Measurements from ENCODE around the gene HMCN2. TPM values are rescaled to one million over a fixed set of nuclear protein-coding genes. Genes with fewer than 3 reads are reported as not detected.

Gene HMCN2
- total RNA-seq, 2 donors from 2014 or later: 2.9 to 5.5 TPM

DNA sequence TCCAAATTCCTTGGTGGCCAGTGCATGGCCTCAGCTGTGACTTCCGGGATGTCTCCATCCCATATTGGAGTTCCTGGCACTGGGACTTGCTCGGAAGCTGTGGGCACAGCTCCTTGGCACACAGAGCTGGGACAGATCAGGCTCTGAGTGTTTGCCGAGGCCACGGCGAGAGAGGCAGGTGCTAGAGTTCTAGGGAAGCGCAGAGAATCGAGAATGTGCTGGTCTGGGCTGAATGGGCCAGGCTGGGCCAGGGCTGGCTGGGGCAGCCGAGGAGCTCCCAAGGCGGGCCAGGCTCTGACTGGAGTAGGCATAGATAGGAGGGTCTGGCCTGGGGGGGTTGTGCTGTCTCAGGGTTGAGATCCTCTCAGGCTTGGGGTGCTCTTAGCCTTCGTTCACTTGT is 45.4 kb downstream of the HMCN2 start:
- intact Hi-C loops (cut with DNase I): no loop called here
- TF ChIP-seq POLR2AphosphoS5 (IDR thresholded peaks at IDR 0.05) (no peak), POLR2A (IDR thresholded peaks at IDR 0.05) (no peak)
- TF ChIP-seq, protein P1, sequence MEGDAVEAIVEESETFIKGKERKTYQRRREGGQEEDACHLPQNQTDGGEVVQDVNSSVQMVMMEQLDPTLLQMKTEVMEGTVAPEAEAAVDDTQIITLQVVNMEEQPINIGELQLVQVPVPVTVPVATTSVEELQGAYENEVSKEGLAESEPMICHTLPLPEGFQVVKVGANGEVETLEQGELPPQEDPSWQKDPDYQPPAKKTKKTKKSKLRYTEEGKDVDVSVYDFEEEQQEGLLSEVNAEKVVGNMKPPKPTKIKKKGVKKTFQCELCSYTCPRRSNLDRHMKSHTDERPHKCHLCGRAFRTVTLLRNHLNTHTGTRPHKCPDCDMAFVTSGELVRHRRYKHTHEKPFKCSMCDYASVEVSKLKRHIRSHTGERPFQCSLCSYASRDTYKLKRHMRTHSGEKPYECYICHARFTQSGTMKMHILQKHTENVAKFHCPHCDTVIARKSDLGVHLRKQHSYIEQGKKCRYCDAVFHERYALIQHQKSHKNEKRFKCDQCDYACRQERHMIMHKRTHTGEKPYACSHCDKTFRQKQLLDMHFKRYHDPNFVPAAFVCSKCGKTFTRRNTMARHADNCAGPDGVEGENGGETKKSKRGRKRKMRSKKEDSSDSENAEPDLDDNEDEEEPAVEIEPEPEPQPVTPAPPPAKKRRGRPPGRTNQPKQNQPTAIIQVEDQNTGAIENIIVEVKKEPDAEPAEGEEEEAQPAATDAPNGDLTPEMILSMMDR (IDR thresholded peaks at IDR 0.05): no peak
- Histone ChIP-seq H3K9me3 (no peaks in the 10 kb centered on the region), H3K4me3 (no peak overlapping the region), H3K27ac (no peak overlapping the region), H3K36me3 (no peaks in the 10 kb centered on the region), H3K4me1 (replicated peaks) (no peaks in the 10 kb centered on the region), H3K27me3 (replicated peaks; ENCODE audit: insufficient read depth) (no peaks in the 10 kb centered on the region)
- 89% methylated on average over 10 of the region's 10 CpGs for WGBS
- no peak for DNase-seq (ENCODE audit: low spot score)

DNA sequence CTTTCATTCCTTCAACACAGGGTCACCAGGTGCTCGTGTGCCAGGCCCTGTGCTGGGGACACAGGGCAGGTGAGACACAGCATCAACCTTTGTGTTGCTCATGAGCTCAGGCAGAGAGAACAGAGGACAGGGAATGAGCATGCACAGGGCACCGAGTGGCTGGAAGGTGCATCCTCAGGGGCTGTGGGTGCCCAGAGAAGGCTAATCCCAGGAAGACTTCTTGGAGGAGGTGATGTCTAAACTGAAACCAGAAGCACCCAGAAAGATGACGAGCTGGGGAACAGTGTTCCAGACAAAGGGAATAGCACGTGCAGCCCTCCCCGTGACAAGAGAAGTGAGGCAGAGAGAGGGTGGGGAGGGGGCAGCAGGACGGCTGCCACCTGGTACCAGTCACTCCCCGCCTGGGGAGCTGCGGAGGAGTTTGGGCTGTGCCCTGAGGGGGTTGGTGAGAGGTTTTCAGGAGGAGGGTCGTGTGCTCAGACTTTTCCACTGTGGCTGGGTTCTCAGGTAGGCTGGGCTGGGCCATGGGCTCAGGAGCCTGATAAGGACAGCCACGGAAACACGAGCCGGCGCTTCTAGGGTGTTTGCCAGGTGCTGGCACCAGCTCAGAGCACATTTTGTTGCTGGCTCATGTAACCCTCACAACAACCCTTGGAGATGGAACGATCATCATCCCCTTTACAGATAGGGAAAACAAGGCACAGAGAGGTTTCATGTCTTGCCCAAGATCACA is 46.0 kb downstream of the HMCN2 start:
- Histone ChIP-seq H3K9me3 (no peaks in the 10 kb centered on the region), H3K4me3 (no peak overlapping the region), H3K36me3 (no peaks in the 10 kb centered on the region), H3K4me1 (replicated peaks) (no peaks in the 10 kb centered on the region), H3K27ac (no peak overlapping the region), H3K27me3 (replicated peaks; ENCODE audit: insufficient read depth) (no peaks in the 10 kb centered on the region)
- TF ChIP-seq, protein P1 (IDR thresholded peaks at IDR 0.05): no peak
- no peak for TF ChIP-seq POLR2A (IDR thresholded peaks at IDR 0.05)
- TF ChIP-seq POLR2AphosphoS5 (IDR thresholded peaks at IDR 0.05): no peak
- intact Hi-C loops (cut with DNase I): no loop called here
- no peak for DNase-seq (ENCODE audit: low spot score)
- 57% methylated on average over 12 of the region's 14 CpGs for WGBS

GRCh38 chr9:130313103-130313858 is 47.7 kb downstream of the HMCN2 start:
- no peak overlapping the region for H3K4me3 ChIP-seq
- H3K27ac ChIP-seq: no peak overlapping the region
- TF ChIP-seq POLR2A (IDR thresholded peaks at IDR 0.05): no peak
- TF ChIP-seq POLR2AphosphoS5 (IDR thresholded peaks at IDR 0.05): no peak
- TF ChIP-seq, protein P1 (IDR thresholded peaks at IDR 0.05): no peak
- no peaks in the 10 kb centered on the region for H3K4me1 ChIP-seq (replicated peaks)
- H3K27me3 ChIP-seq (replicated peaks; ENCODE audit: insufficient read depth): no peaks in the 10 kb centered on the region
- DNase-seq (ENCODE audit: low spot score): no peak
- 90% methylated on average over 16 of the region's 16 CpGs for WGBS
- no peaks in the 10 kb centered on the region for H3K9me3 ChIP-seq
- H3K36me3 ChIP-seq: no peaks in the 10 kb centered on the region
- intact Hi-C loops (cut with DNase I): no loop called here

- H3K36me3 ChIP-seq: no peaks in the 10 kb centered on the region
- H3K4me3 ChIP-seq: no peak overlapping the region
- H3K4me1 ChIP-seq (replicated peaks): no peaks in the 10 kb centered on the region
- TF ChIP-seq, protein P1 (IDR thresholded peaks at IDR 0.05): no peak
- TF ChIP-seq POLR2A (IDR thresholded peaks at IDR 0.05): no peak
- no peak for TF ChIP-seq POLR2AphosphoS5 (IDR thresholded peaks at IDR 0.05)
- WGBS: 74% methylated on average over 13 of the region's 13 CpGs
- no peaks in the 10 kb centered on the region for H3K9me3 ChIP-seq
- intact Hi-C loops (cut with DNase I): no loop called here
- no peak for DNase-seq (ENCODE audit: low spot score)
- no peak overlapping the region for H3K27ac ChIP-seq
- H3K27me3 ChIP-seq (replicated peaks; ENCODE audit: insufficient read depth): no peaks in the 10 kb centered on the region
Measured at GRCh38 chr9:130315446-130316226, 50.1 kb downstream of the HMCN2 start.

Data from prostate gland (tissue), 2 donors.